NB4 (cell line): Measurements from ENCODE around the gene INHBC.

Experiments
- MAX ChIP-seq: IDR thresholded peaks from 2 replicates; pipeline ENCODE4 v1.6.1; 2011; ENCODE audit warnings: low read depth, low read length
- MYC ChIP-seq: IDR thresholded peaks from 2 replicates; pipeline ENCODE4 v1.6.1; 2011; ENCODE audit warnings: low read depth, low read length
- POLR2A ChIP-seq: IDR thresholded peaks from 2 replicates; pipeline ENCODE4 v1.6.1; 2011; ENCODE audit warnings: mild to moderate bottlenecking; ENCODE audit not compliant: insufficient read length; ENCODE audit errors: extremely low read depth
- TF ChIP-seq, protein P1 (sequence below): IDR thresholded peaks from one replicate; pipeline ENCODE4 v1.5.1; 2012; ENCODE audit warnings: low read depth, low read length

DNA sequence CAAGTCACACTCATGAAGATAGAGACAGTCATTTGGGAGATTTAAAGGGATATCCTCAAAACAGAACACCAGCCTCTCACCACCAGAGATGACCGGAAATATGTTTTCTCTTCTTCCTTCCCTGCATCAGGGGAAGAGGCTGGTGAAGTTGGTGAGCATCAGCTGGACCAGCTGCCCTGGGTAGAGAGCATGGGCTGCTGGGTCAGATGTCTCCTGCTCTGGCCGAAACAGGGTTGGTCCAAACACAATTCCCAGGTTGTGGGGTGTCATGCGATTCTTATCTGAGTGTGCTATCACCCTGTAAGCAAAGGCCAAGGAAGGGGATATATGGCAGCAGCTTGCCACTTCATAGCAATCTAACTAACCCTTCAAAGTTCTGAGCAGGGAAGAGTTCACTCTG lies 37.8 kb downstream of the INHBC start:
- TF ChIP-seq, protein P1, sequence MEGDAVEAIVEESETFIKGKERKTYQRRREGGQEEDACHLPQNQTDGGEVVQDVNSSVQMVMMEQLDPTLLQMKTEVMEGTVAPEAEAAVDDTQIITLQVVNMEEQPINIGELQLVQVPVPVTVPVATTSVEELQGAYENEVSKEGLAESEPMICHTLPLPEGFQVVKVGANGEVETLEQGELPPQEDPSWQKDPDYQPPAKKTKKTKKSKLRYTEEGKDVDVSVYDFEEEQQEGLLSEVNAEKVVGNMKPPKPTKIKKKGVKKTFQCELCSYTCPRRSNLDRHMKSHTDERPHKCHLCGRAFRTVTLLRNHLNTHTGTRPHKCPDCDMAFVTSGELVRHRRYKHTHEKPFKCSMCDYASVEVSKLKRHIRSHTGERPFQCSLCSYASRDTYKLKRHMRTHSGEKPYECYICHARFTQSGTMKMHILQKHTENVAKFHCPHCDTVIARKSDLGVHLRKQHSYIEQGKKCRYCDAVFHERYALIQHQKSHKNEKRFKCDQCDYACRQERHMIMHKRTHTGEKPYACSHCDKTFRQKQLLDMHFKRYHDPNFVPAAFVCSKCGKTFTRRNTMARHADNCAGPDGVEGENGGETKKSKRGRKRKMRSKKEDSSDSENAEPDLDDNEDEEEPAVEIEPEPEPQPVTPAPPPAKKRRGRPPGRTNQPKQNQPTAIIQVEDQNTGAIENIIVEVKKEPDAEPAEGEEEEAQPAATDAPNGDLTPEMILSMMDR, result no peak
- TF ChIP-seq POLR2A (no peak), MAX (no peak), MYC (no peak)
